Measurements from ENCODE around the gene AKT1.

DNA sequence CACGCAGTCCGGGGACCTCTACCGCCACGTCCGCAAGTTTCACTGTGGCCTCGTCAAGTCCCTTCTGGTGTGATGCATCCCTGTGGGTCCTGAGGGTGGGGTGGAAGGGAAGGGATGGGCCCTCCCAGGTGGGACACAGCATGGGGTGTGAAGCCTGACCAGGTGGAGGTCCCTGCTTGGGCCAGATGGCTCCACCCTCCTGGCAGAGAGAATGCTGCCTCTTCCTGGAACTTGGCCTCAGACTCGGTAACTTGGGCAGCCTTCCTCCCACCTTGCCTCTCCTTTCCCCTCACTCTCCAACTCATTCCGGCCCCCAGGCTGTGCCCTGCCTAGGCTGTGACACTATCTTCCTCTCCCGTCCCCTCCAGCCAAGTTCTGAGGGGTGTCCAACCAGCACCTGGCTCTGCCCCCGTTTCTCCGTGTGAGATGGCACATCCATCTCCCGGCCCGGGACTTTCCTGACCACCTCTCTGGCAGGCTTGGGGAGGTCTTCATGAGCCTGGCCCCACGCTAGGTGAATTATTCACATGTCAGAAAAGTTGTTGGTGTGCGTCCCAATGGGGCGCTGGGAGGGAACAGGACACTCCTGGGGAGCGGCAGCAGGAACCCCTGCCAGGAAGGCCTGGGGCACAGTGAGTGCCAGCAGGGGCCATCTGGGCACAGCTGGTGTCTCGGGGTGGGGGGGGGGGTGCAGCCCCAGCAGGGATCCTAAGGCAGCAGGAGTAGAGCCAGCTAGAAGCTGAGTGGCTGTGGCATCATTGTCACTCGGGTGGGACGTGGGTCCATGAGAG lies 7.0 kb upstream of the AKT1 start:
- TF ChIP-seq POLR2A (IDR thresholded peaks at IDR 0.05), result no peak
- TF ChIP-seq POLR2AphosphoS5 (IDR thresholded peaks at IDR 0.05), result no peak
- no peak for TF ChIP-seq CTCF (IDR thresholded peaks at IDR 0.05)
- no peak for TF ChIP-seq EP300 (IDR thresholded peaks at IDR 0.05)

All from gastroesophageal sphincter (tissue), 3 donors.